Mesodermal cell (in vitro differentiated cells): ENCODE data around the gene ANO4.
A peak's percentile ranks its signal among the peaks of the same experiment; 100 is the strongest.
"Not testable (repeated sequence)": the region's sequence is repeated elsewhere in the genome, so short reads cannot be mapped to it uniquely, and the experiment has no call there.

Experiments
- H3K27ac ChIP-seq: 2 replicates; pipeline ENCODE4 v1.7.0; 2013; ENCODE audit warnings: mild to moderate bottlenecking, low read depth, low read length, moderate library complexity; ENCODE audit not compliant: severe bottlenecking
- H3K36me3 ChIP-seq: 2 replicates; pipeline ENCODE4 v1.7.1; 2013; ENCODE audit warnings: mild to moderate bottlenecking, low read length, moderate library complexity; ENCODE audit not compliant: control insufficient read depth, insufficient read depth
- H3K4me1 ChIP-seq: one replicate; pipeline ENCODE4 v1.7.1; 2013; ENCODE audit warnings: mild to moderate bottlenecking, low read length; ENCODE audit not compliant: insufficient read depth, control insufficient read depth, poor library complexity, severe bottlenecking
- H3K4me3 ChIP-seq: 2 replicates; pipeline ENCODE4 v1.7.0; 2013; ENCODE audit warnings: low read length, control low read depth, mild to moderate bottlenecking; ENCODE audit not compliant: insufficient read depth, poor library complexity, severe bottlenecking; ENCODE audit errors: extremely low read depth
- H3K9me3 ChIP-seq: 2 replicates; pipeline ENCODE4 v1.7.1; 2013; ENCODE audit warnings: mild to moderate bottlenecking, low read length, moderate library complexity; ENCODE audit not compliant: control insufficient read depth
- WGBS, 2 experiments: methylation state at CpG; one replicate each; pipeline ENCODE4 v1.1.5; 2013; ENCODE audit warnings: missing lambda C conversion rate in 2 of 2; ENCODE audit not compliant: insufficient coverage in 2 of 2; 5-methylcytosine and 5-hydroxymethylcytosine counted together

Gene ANO4

GRCh38 chr12:101078536-101079285 lies 284.1 kb downstream of the ANO4 start:
- 100% methylated on average over 2 to 3 of the region's 6 CpGs for WGBS, 2 experiments

DNA sequence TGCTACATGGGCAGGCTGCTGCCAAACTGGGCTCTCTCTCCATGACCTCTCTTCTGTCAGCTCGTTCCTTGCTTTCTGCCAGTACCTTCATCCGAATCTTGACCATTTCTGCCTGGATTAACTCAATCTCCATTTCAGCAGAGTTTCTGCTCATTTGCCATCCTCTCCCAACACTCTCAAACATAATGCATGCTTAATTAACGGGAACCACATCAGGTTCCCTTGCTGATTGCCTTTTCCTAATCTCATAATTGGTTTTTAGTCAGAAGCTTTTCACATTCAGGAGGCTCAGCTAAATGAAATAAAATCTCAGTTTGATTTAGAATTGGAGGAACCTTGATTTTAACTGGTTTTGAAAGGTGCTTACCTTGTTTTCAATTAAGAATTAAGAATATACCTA lies 288.1 kb downstream of the ANO4 start:
- Histone ChIP-seq H3K36me3 (peaks cover 33% of the 10 kb centered on the region), H3K27ac (no peak overlapping the region), H3K4me3 (no peak overlapping the region), H3K4me1 (peaks cover 3% of the 10 kb centered on the region), H3K9me3 (no peaks in the 10 kb centered on the region)
- 73 to 80% methylated on average over 2 of the region's 3 CpGs for WGBS, 2 experiments

More at GRCh38 chr12:101078536-101079285, 284.1 kb downstream of the ANO4 start:
- Histone ChIP-seq H3K4me3 (no peak overlapping the region), H3K27ac (no peak overlapping the region), H3K9me3 (no peaks in the 10 kb centered on the region), H3K4me1 (peaks cover 2% of the 10 kb centered on the region), H3K36me3 (peaks cover 22% of the 10 kb centered on the region)

DNA sequence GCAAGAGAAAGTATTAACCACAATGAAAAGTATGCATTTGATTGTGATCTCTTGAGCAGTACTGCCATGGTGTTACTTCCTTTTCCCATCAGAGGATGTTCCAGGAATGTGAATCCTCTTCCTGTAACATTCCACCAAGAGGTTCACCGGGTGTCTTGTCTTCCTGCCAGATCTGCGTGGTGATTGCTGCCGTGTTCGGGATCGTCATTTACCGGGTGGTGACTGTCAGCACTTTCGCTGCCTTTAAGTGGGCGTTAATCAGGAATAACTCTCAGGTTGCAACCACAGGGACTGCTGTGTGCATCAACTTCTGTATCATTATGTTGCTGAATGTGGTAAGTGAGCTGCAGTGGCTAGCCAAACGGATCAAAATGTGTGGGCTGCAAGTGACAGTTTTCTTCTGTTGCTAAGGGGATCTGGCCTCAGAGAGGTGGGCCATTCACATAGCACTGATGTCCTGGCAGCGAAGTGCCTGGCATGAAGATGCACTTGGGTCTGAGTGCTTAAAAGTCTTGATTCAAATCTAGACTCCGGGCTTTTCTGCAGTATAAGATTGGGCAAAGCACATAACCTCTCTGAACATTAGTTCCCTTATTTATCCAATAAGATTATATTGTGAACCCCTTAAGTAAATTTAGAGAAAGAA lies 292.0 kb downstream of the ANO4 start:
- Histone ChIP-seq H3K27ac (peak overlapping the region; percentile 0), H3K36me3 (peaks cover 22% of the 10 kb centered on the region), H3K9me3 (no peaks in the 10 kb centered on the region), H3K4me3 (no peak overlapping the region), H3K4me1 (peaks cover 7% of the 10 kb centered on the region)
- 51 to 53% methylated on average over 9 to 10 of the region's 11 CpGs for whole genome bisulfite sequencing, 2 experiments

DNA sequence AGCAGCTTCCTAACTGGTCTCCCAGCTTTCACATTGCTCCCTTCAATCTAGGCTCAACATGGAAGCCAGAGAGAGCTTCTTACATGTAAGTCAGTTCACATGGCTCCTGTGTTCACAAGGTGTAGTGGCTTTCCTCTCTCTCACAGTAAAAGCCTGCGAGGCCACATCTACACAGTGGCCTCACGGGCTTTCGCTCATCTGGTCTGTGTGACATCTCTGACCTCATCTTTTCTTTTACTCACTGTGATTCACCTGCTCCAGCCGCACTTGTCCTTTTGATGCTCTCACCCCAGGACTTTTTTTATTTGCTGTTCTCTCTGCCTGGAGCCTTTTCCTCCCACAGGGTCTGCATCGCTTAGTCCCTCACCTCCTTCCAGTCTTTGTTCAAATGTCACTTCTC lies 293.3 kb downstream of the ANO4 start:
- H3K4me1 ChIP-seq = peaks cover 7% of the 10 kb centered on the region
- H3K4me3 ChIP-seq = no peak overlapping the region
- 67 to 78% methylated on average over 5 of the region's 5 CpGs for WGBS, 2 experiments
- H3K9me3 ChIP-seq = no peaks in the 10 kb centered on the region
- no peak overlapping the region for H3K27ac ChIP-seq
- peaks cover 20% of the 10 kb centered on the region for H3K36me3 ChIP-seq

GRCh38 chr12:101089271-101089670 lies 294.7 kb downstream of the ANO4 start:
- Histone ChIP-seq H3K36me3 (peaks cover 24% of the 10 kb centered on the region), H3K4me3 (no peak overlapping the region), H3K9me3 (no peaks in the 10 kb centered on the region), H3K27ac (no peak overlapping the region), H3K4me1 (peaks cover 7% of the 10 kb centered on the region)
- no CpG with 5 or more reads among the region's 3 CpGs for WGBS, 2 experiments

GRCh38 chr12:101090222-101090621 lies 295.6 kb downstream of the ANO4 start:
- H3K27ac ChIP-seq, H3K4me1 ChIP-seq, H3K9me3 ChIP-seq, H3K4me3 ChIP-seq: not testable (repeated sequence)
- peaks cover 19% of the 10 kb centered on the region for H3K36me3 ChIP-seq
- 72% methylated on average over 2 of the region's 4 CpGs; no CpG with 5 or more reads in 1 of the 2 experiments for WGBS, 2 experiments

DNA sequence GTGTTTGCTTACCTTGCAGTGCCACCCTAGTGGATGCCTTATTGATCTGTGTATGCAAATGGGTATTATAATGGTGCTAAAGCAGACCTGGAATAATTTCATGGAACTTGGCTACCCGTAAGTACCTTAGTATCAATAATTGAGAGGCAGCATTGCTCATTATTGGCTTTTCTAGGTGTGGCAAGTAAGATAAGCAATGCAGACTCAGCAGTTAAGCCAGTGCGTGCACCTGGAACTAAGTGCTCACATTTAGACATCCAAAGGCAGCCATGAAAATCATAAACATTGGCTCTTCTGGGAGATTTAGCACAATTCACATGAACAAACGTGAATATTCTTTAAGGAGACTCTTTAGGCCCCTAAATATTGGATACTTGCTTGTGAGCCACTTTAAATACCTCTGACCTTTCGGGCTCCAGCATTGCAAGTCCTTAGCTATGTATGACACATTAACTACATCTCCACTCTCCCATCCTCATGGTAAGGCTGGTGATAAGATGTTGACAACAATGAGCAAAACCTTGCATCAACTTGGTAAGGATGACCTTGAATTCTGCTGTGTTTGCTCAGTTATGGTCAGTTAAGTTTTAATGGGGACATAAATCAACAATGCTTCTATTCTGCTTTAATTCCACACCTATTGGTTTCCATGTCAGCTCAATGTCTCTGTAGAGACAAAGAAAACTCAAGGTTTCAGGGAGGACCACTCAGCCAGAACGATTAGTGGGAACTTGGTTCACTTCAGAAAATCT lies 303.4 kb downstream of the ANO4 start:
- H3K36me3 ChIP-seq = peaks cover 45% of the 10 kb centered on the region
- no peak overlapping the region for H3K27ac ChIP-seq
- no peak overlapping the region for H3K4me3 ChIP-seq
- H3K9me3 ChIP-seq = no peaks in the 10 kb centered on the region
- WGBS, 2 experiments = 88 to 97% methylated on average over 4 of the region's 5 CpGs
- H3K4me1 ChIP-seq = no peaks in the 10 kb centered on the region

DNA sequence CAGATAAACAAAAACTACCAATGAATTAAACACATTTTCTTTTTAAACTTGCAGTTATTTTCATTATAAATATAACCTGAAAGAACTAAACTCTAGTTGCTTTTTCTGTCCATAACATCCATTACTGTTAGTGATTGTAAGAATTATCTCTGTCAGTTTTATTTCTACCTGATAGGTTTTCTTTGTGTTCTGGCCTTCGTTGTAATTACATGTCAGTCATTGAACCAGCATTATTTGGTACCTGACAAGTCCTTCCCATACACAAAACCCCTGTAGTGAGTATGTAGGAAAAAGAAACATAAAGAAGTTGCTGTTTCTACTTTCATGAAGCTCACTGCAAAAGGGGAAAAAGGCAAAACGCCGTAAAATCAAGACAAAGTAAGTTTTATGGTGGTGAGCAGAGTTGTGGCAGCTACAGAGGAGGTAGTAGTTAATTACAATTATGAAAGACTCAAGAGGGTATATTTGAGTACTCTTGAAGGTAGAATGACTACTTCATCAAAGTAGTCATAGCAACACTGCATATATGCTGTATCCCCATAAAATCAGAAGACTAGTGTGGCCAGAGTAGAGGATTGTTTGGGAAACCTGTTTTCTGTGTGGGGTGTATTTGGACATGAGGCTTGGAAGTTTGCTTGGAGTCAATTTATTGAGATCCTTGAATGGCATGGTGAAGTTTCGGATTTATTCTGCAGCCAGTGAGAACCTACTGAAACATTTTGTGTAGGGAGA lies 312.6 kb downstream of the ANO4 start:
- Histone ChIP-seq H3K4me1 (no peaks in the 10 kb centered on the region), H3K27ac (no peak overlapping the region), H3K36me3 (peaks cover 17% of the 10 kb centered on the region), H3K4me3 (no peak overlapping the region), H3K9me3 (no peaks in the 10 kb centered on the region)
- WGBS, 2 experiments = 87 to 97% methylated on average over 3 of the region's 4 CpGs

- Histone ChIP-seq H3K4me1 (no peaks in the 10 kb centered on the region), H3K4me3 (no peak overlapping the region), H3K36me3 (peaks cover 22% of the 10 kb centered on the region), H3K27ac (no peak overlapping the region), H3K9me3 (no peaks in the 10 kb centered on the region)
- 80 to 90% methylated on average over 2 to 3 of the region's 5 CpGs for WGBS, 2 experiments
Measured at GRCh38 chr12:101108130-101108529, 313.6 kb downstream of the ANO4 start.

DNA sequence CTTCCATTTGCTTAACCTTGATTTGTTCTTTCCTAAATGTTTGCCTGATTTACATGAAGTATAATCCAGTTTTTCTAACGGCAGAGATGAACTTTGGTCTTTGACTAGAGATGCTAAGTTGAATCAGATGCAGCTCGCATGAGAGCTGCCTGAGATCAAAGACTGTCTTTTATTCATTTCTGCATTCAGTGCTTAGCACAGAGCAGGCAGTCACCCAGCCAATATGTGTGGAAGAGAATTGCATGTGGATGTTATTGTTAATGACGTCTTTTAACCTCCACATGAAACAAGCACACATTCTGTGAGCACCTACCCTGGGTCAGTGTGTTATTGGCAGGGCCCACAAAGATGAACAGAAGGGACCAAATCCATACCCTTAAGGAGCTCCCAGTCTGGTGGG lies 316.3 kb downstream of the ANO4 start:
- WGBS, 2 experiments = 90 to 94% methylated on average over 2 of the region's 3 CpGs
- H3K27ac ChIP-seq = no peak overlapping the region
- H3K36me3 ChIP-seq = peaks cover 32% of the 10 kb centered on the region
- no peaks in the 10 kb centered on the region for H3K9me3 ChIP-seq
- no peaks in the 10 kb centered on the region for H3K4me1 ChIP-seq
- H3K4me3 ChIP-seq = no peak overlapping the region
